ENCODE data around the gene ANKRD29. TPM values are rescaled to one million over a fixed set of nuclear protein-coding genes. Genes with fewer than 3 reads are reported as not detected.

ANKRD29 gene
- total and polyA plus RNA-seq, 2 donors (not counting 3 experiments of a cell fraction or from before 2014, with no cell fraction given): 0.03 to 2.6 TPM

DNA sequence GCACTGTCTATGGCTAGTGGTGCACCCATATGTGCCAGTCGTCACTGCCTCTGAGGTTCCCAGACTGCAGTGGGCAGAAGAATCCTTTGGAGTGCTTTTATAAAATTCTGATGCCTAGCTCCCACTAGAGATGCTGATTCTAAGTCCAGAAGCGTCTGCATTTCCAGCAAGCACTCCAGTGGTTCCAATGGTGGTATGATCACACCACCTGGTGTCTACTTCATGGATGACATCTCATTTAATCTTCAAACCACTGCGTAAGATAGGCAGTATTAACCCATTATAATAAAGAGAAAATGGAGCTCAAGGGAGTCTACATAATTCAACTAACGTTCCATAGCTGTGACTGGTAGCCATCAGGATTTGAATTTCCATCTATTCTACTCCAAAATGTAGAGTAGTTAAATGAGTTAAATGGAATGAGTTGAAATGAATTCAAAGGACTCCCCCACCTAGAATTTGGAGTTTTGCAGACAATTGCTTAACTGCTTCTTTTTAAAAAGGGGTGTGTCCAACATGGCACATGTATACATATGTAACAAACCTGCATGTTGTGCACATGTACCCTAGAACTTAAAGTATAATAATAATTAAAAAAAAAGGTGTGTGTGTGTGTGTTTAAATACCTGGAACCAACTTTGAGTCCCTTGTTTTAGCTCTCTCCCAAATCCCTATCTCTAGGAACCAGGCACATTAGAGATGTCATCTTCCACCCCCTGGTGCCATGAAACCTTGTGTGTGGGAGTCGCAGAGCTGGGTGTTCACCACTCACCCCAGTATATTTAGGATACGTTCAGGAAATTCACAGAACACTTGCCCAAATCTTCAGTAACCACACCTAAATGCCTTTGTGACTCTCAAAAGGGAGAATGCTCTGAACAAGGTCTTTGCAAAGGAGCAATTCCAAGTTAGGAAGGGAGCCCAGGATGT is 40.6 kb upstream of the ANKRD29 start:
- no peaks in the 10 kb centered on the region for H3K27me3 ChIP-seq (ENCODE audit: control insufficient read depth in 2 of 2, insufficient read depth in 2 of 2, low read length in 2 of 2)
- no peaks in the 10 kb centered on the region for H4K20me1 ChIP-seq (replicated peaks; ENCODE audit: control insufficient read depth, extremely low read depth, insufficient read depth, low read length)
- no peak overlapping the region for H3K9ac ChIP-seq (replicated peaks; ENCODE audit: extremely low read depth, insufficient read depth, low read length)
- dilution Hi-C loops (cut with MboI; ENCODE audit: extremely low pct_ligation_motif_present, low sequenced_read_pairs) (no loop called here), intact Hi-C loops (cut with micrococcal nuclease) (loop anchor here (1.0 to 2.0 kb wide), 4 partner anchors 81 to 215 kb away; no protein-coding TSS in a partner anchor)
- H3K9me1 ChIP-seq (replicated peaks; ENCODE audit: control insufficient read depth, extremely low read depth, insufficient read depth, low read length): no peaks in the 10 kb centered on the region
- ChIA-PET CTCF (interaction anchor here (0.5 to 6.6 kb wide), 97 partner anchors 8 to 904 kb away, joined by 3 to 260 read pairs (median 4); partner anchors contain the start of genes ANKRD29 and LAMA3), POLR2A (no interaction called here)
- DNase-seq (ENCODE audit: low read depth, low spot score) (peak; percentile 80), FAIRE-seq (peak; percentile 18)
- no peaks in the 10 kb centered on the region for H3K36me3 ChIP-seq (ENCODE audit: control insufficient read depth in 2 of 2, extremely low read depth in 1 of 2, insufficient read depth in 2 of 2, low read length in 2 of 2)
- no peak overlapping the region for H2AFZ ChIP-seq (ENCODE audit: low read depth, low read length)
- H3K9me3 ChIP-seq (replicated peaks; ENCODE audit: control insufficient read depth, insufficient read depth, low read length): no peaks in the 10 kb centered on the region
- no TSS peak for BruUV-seq (replicated peaks)
- no peaks in the 10 kb centered on the region for H3K4me1 ChIP-seq (ENCODE audit: control insufficient read depth, extremely low read depth, insufficient read depth, low read length)
- H3K4me2 ChIP-seq (ENCODE audit: insufficient read depth, low read length): no peak overlapping the region
- H3K79me2 ChIP-seq (ENCODE audit: control insufficient read depth, insufficient read depth, low read length): no peaks in the 10 kb centered on the region
- H3K27ac ChIP-seq (ENCODE audit: insufficient read depth, low read depth, low read length): no peak overlapping the region
- no peak overlapping the region for H3K4me3 ChIP-seq (replicated peaks in 1 of 3; ENCODE audit: insufficient read depth in 1 of 3, low read depth in 1 of 3, low read length in 3 of 3)
- TF ChIP-seq, protein P1, sequence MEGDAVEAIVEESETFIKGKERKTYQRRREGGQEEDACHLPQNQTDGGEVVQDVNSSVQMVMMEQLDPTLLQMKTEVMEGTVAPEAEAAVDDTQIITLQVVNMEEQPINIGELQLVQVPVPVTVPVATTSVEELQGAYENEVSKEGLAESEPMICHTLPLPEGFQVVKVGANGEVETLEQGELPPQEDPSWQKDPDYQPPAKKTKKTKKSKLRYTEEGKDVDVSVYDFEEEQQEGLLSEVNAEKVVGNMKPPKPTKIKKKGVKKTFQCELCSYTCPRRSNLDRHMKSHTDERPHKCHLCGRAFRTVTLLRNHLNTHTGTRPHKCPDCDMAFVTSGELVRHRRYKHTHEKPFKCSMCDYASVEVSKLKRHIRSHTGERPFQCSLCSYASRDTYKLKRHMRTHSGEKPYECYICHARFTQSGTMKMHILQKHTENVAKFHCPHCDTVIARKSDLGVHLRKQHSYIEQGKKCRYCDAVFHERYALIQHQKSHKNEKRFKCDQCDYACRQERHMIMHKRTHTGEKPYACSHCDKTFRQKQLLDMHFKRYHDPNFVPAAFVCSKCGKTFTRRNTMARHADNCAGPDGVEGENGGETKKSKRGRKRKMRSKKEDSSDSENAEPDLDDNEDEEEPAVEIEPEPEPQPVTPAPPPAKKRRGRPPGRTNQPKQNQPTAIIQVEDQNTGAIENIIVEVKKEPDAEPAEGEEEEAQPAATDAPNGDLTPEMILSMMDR (IDR thresholded peaks at IDR 0.05; ENCODE audit: extremely low read depth in 1 of 2, insufficient read depth in 1 of 2, low read depth in 1 of 2, low read length in 2 of 2): peak; percentile 35 to 49
- TF ChIP-seq MYC (IDR thresholded peaks at IDR 0.05; ENCODE audit: low read depth, low read length): no peak

DNA sequence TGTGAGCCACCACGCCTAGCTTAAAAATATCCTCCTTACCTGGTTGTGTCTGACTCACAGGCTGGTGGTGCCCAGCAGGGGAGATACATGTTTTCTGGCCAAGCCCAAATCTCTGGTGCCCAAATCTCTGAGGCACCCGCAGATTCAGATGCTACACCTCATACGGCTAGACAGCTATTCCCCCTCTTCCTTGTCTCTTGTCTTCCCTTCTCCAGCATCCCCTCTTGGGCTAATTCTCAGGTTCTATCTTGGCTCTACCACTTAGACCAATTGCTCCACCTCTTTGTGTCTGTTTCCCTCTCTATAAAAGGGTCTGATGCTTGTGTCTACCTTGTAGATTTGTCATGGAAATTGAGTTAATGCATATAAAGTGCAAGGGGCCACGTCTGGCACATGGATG is 39.9 kb upstream of the ANKRD29 start:
- FAIRE-seq: no peak
- dilution Hi-C loops (cut with MboI; ENCODE audit: extremely low pct_ligation_motif_present, low sequenced_read_pairs) (no loop called here), intact Hi-C loops (cut with micrococcal nuclease) (loop anchor here (1.0 to 2.0 kb wide), 4 partner anchors 80 to 216 kb away; no protein-coding TSS in a partner anchor)
- no peak for DNase-seq (ENCODE audit: low read depth, low spot score)
- Histone ChIP-seq H3K9me3 (replicated peaks; ENCODE audit: control insufficient read depth, insufficient read depth, low read length) (no peaks in the 10 kb centered on the region), H3K4me3 (replicated peaks in 1 of 3; ENCODE audit: insufficient read depth in 1 of 3, low read depth in 1 of 3, low read length in 3 of 3) (no peak overlapping the region), H3K4me2 (ENCODE audit: insufficient read depth, low read length) (no peak overlapping the region), H3K36me3 (ENCODE audit: control insufficient read depth in 2 of 2, extremely low read depth in 1 of 2, insufficient read depth in 2 of 2, low read length in 2 of 2) (no peaks in the 10 kb centered on the region), H3K4me1 (ENCODE audit: control insufficient read depth, extremely low read depth, insufficient read depth, low read length) (no peaks in the 10 kb centered on the region), H4K20me1 (replicated peaks; ENCODE audit: control insufficient read depth, extremely low read depth, insufficient read depth, low read length) (no peaks in the 10 kb centered on the region), H2AFZ (ENCODE audit: low read depth, low read length) (no peak overlapping the region), H3K9ac (replicated peaks; ENCODE audit: extremely low read depth, insufficient read depth, low read length) (no peak overlapping the region), H3K9me1 (replicated peaks; ENCODE audit: control insufficient read depth, extremely low read depth, insufficient read depth, low read length) (no peaks in the 10 kb centered on the region), H3K27ac (ENCODE audit: insufficient read depth, low read depth, low read length) (no peak overlapping the region), H3K27me3 (ENCODE audit: control insufficient read depth in 2 of 2, insufficient read depth in 2 of 2, low read length in 2 of 2) (no peaks in the 10 kb centered on the region), H3K79me2 (ENCODE audit: control insufficient read depth, insufficient read depth, low read length) (no peaks in the 10 kb centered on the region)
- BruUV-seq (replicated peaks): no TSS peak
- CTCF ChIA-PET: interaction anchor here (0.6 to 6.6 kb wide), 78 partner anchors 8 to 904 kb away, joined by 3 to 260 read pairs (median 5); partner anchors contain the start of genes ANKRD29 and LAMA3
- TF ChIP-seq GATA2 (IDR thresholded peaks at IDR 0.05; ENCODE audit: insufficient read depth, insufficient read length, low read depth, low read length) (no peak), POLR2A (IDR thresholded peaks at IDR 0.05; ENCODE audit: low read depth, low read length) (no peak), MYC (IDR thresholded peaks at IDR 0.05; ENCODE audit: low read depth, low read length) (no peak), POLR2AphosphoS5 (IDR thresholded peaks at IDR 0.05; ENCODE audit: insufficient read depth, low read depth, low read length) (no peak), FOS (IDR thresholded peaks at IDR 0.05; ENCODE audit: borderline replicate concordance, insufficient read depth, low read length) (no peak), JUN (IDR thresholded peaks at IDR 0.05; ENCODE audit: borderline replicate concordance, insufficient read depth, insufficient read length, low read depth) (no peak), EZH2 (IDR thresholded peaks at IDR 0.05; ENCODE audit: borderline replicate concordance, low read depth, low read length, severe bottlenecking) (no peak)
- TF ChIP-seq, protein P1 (IDR thresholded peaks at IDR 0.05; ENCODE audit: extremely low read depth in 1 of 2, insufficient read depth in 1 of 2, low read depth in 1 of 2, low read length in 2 of 2): no peak
- TF ChIP-seq, protein P2, sequence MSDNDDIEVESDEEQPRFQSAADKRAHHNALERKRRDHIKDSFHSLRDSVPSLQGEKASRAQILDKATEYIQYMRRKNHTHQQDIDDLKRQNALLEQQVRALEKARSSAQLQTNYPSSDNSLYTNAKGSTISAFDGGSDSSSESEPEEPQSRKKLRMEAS (IDR thresholded peaks at IDR 0.05; ENCODE audit: insufficient read depth, insufficient read length): no peak
- POLR2A ChIA-PET: no interaction called here
